H9 (cell line): ENCODE results near the gene ARHGEF12. TPM values are rescaled to one million over a fixed set of nuclear protein-coding genes. Genes with fewer than 3 reads are reported as not detected.

Experiments
- DNase-seq: peaks from one replicate; pipeline ENCODE4 v3.0.0-alpha.2; 2017
- H2AFZ ChIP-seq: one replicate; pipeline ENCODE4 v1.6.1; 2013; ENCODE audit warnings: mild to moderate bottlenecking, low read length, control low read depth, moderate library complexity
- H2AK5ac ChIP-seq: 2 replicates; pipeline ENCODE4 v1.6.1; 2013; ENCODE audit warnings: low read length, control low read depth, mixed read lengths; ENCODE audit not compliant: insufficient read length
- H2BK120ac ChIP-seq: one replicate; pipeline ENCODE4 v1.6.1; 2013; ENCODE audit warnings: low read depth, mild to moderate bottlenecking, low read length, control low read depth, inconsistent platforms; ENCODE audit not compliant: poor library complexity, severe bottlenecking
- H2BK12ac ChIP-seq: 2 replicates; pipeline ENCODE4 v1.6.1; 2013; ENCODE audit warnings: low read length, control low read depth, mixed read lengths, low read depth; ENCODE audit not compliant: insufficient read length
- H2BK15ac ChIP-seq: 2 replicates; pipeline ENCODE4 v1.6.1; 2013; ENCODE audit warnings: low read depth, low read length, control low read depth
- H2BK20ac ChIP-seq: one replicate; pipeline ENCODE4 v1.6.1; 2013; ENCODE audit warnings: low read depth, mild to moderate bottlenecking, low read length, control low read depth, inconsistent platforms; ENCODE audit not compliant: poor library complexity, severe bottlenecking
- H2BK5ac ChIP-seq: 2 replicates; pipeline ENCODE4 v1.6.1; 2013; ENCODE audit warnings: low read length, control low read depth, mixed read lengths; ENCODE audit not compliant: insufficient read length
- H3K14ac ChIP-seq: 2 replicates; pipeline ENCODE4 v1.6.1; 2013; ENCODE audit warnings: low read length, control low read depth; ENCODE audit not compliant: insufficient read depth
- H3K18ac ChIP-seq: 2 replicates; pipeline ENCODE4 v1.6.1; 2013; ENCODE audit warnings: low read depth, mild to moderate bottlenecking, mixed read lengths, low read length, control low read depth; ENCODE audit not compliant: insufficient read length
- H3K23ac ChIP-seq: 2 replicates; pipeline ENCODE4 v1.6.1; 2013; ENCODE audit warnings: low read length, control low read depth, mixed read lengths, low read depth; ENCODE audit not compliant: insufficient read length
- H3K23me2 ChIP-seq: 2 replicates; pipeline ENCODE4 v1.6.1; 2013; ENCODE audit warnings: low read depth, mild to moderate bottlenecking, mixed read lengths, low read length, control low read depth; ENCODE audit not compliant: insufficient read length, poor library complexity, severe bottlenecking
- H3K27ac ChIP-seq: 2 replicates; pipeline ENCODE4 v1.5.1; 2013; ENCODE audit warnings: low read length, control low read depth, mixed read lengths, low read depth; ENCODE audit not compliant: insufficient read length
- H3K27me3 ChIP-seq: 2 replicates; pipeline ENCODE4 v1.6.1; 2013; ENCODE audit warnings: low read length, control low read depth, inconsistent platforms; ENCODE audit not compliant: insufficient read depth
- H3K4ac ChIP-seq: 2 replicates; pipeline ENCODE4 v1.6.1; 2013; ENCODE audit warnings: low read depth, mild to moderate bottlenecking, control low read depth, inconsistent platforms, low read length, moderate library complexity
- H3K4me1 ChIP-seq: 2 replicates; pipeline ENCODE4 v1.6.1; 2013; ENCODE audit warnings: low read length, control low read depth, inconsistent platforms; ENCODE audit not compliant: insufficient read depth
- H3K4me2 ChIP-seq: 2 replicates; pipeline ENCODE4 v1.6.1; 2013; ENCODE audit warnings: low read length, control low read depth, mixed read lengths; ENCODE audit not compliant: insufficient read length, insufficient read depth
- H3K56ac ChIP-seq: 2 replicates; pipeline ENCODE4 v1.6.1; 2013; ENCODE audit warnings: low read depth, mild to moderate bottlenecking, mixed read lengths, low read length, control low read depth; ENCODE audit not compliant: insufficient read length
- H3K79me1 ChIP-seq: 2 replicates; pipeline ENCODE4 v1.6.1; 2013; ENCODE audit warnings: low read depth, mild to moderate bottlenecking, moderate library complexity, low read length, control low read depth, inconsistent platforms; ENCODE audit not compliant: insufficient read depth, poor library complexity, severe bottlenecking
- H3K79me2 ChIP-seq: 2 replicates; pipeline ENCODE4 v1.6.1; 2013; ENCODE audit warnings: low read length, control low read depth, inconsistent platforms; ENCODE audit not compliant: insufficient read depth
- H3K9ac ChIP-seq: 2 replicates; pipeline ENCODE4 v1.6.1; 2013; ENCODE audit warnings: low read length, control low read depth, mixed read lengths; ENCODE audit not compliant: insufficient read length; ENCODE audit errors: extremely low read depth
- H3K9me3 ChIP-seq: one replicate; pipeline ENCODE4 v1.6.1; 2013; ENCODE audit warnings: low read depth, low read length, inconsistent platforms; ENCODE audit not compliant: control insufficient read depth
- H3T11ph ChIP-seq: one replicate; pipeline ENCODE4 v1.6.1; 2013; ENCODE audit warnings: mild to moderate bottlenecking, low read length, control low read depth, inconsistent platforms
- H4K20me1 ChIP-seq: one replicate; pipeline ENCODE4 v1.6.1; 2013; ENCODE audit not compliant: control insufficient read depth, insufficient read length, insufficient read depth
- H4K5ac ChIP-seq: 2 replicates; pipeline ENCODE4 v1.6.1; 2013; ENCODE audit warnings: low read depth, mild to moderate bottlenecking, mixed read lengths, low read length, control low read depth; ENCODE audit not compliant: insufficient read length
- H4K8ac ChIP-seq: replicated peaks from 2 replicates; pipeline ENCODE4 v1.6.1; 2013; ENCODE audit warnings: low read length, control low read depth, mixed read lengths, low read depth; ENCODE audit not compliant: insufficient read length
- H4K91ac ChIP-seq: 2 replicates; pipeline ENCODE4 v1.6.1; 2013; ENCODE audit warnings: low read depth, mild to moderate bottlenecking, moderate library complexity, mixed read lengths, low read length, control low read depth; ENCODE audit not compliant: insufficient read length
- H3K27ac Mint-ChIP-seq, 3 experiments: 2 replicates in 2 of 3; 3 replicates in 1 of 3; pipeline ENCODE4 v1.8.0; 2020 to 2021; ENCODE audit warnings: mixed read lengths in 3 of 3, mild to moderate bottlenecking in 1 of 3, moderate library complexity in 1 of 3
- H3K27me3 Mint-ChIP-seq: 2 replicates; pipeline ENCODE4 v1.8.0; 2021; ENCODE audit warnings: low read depth, mild to moderate bottlenecking, moderate library complexity, mixed read lengths
- H3K36me3 Mint-ChIP-seq, 3 experiments: 2 replicates in 2 of 3; 3 replicates in 1 of 3; pipeline ENCODE4 v1.8.0; 2020 to 2021; ENCODE audit warnings: low read depth in 3 of 3, mixed read lengths in 3 of 3; ENCODE audit not compliant: insufficient read depth in 1 of 3
- H3K4me1 Mint-ChIP-seq, 2 experiments: 2 replicates each; pipeline ENCODE4 v1.8.0; 2020; ENCODE audit warnings: mixed read lengths in 2 of 2
- H3K4me3 Mint-ChIP-seq, 2 experiments: 2 replicates in 1 of 2; 3 replicates in 1 of 2; pipeline ENCODE4 v1.8.0; 2020 to 2021; ENCODE audit warnings: mild to moderate bottlenecking in 2 of 2, mixed read lengths in 2 of 2, moderate library complexity in 1 of 2
- H3K9me3 Mint-ChIP-seq, 2 experiments: 2 replicates in 1 of 2; 3 replicates in 1 of 2; pipeline ENCODE4 v1.8.0; 2020; ENCODE audit warnings: mild to moderate bottlenecking in 2 of 2, mixed read lengths in 2 of 2, moderate library complexity in 1 of 2
- WGBS: extraction: QIAGEN DNeasy Blood & Tissue Kit; methylation state at CpG from one replicate; pipeline ENCODE4 v1.1.7; 2013; ENCODE audit warnings: missing lambda C conversion rate, low lambda C conversion rate, mixed read lengths; ENCODE audit not compliant: insufficient read length; ENCODE audit errors: extremely low coverage; 5-methylcytosine and 5-hydroxymethylcytosine counted together
- total RNA-seq: library from RNA; stranded (reverse); gene quantifications from 2 replicates; pipeline ENCODE4 v1.2.1, GENCODE V29; 2021
- TF ChIP-seq, protein P1 (sequence below): fragments of 200-600 bp; sonication (generic); conservative IDR thresholded peaks from 3 replicates; pipeline ENCODE4 v1.8.0; 2021; ENCODE audit warnings: antibody characterized with exemption, mild to moderate bottlenecking

Gene ARHGEF12
- total RNA-seq, 1 experiment from 2014 or later, result 27.0 TPM

DNA sequence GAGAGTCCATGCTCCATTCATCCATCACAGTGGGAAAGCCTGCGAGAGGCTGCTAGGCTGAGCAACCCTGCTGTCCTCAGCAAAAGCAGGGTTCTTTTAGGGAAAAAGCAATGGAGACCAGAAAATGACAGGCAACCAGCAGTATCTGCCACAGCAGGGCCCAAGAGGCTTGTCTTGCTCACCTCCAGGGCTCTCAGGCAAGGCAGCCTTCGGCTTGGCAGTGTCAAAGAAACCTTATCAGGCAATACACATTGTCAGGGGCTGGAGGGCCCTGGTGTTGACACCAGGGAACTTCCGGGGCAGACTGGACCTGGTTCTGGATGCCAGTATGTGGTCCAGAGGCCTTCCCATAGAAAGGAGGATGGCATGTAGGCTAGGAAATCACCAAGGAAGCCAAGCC lies 21.4 kb upstream of the ARHGEF12 start:
- no peak overlapping the region for H3K4me2 ChIP-seq
- H3K56ac ChIP-seq, result no peak overlapping the region
- no peak overlapping the region for H3K4me3 Mint-ChIP-seq
- no peaks in the 10 kb centered on the region for H3K36me3 Mint-ChIP-seq
- no peaks in the 10 kb centered on the region for H3K79me2 ChIP-seq
- H3K23ac ChIP-seq, result no peak overlapping the region
- no CpG with 5 or more reads among the region's 3 CpGs for WGBS
- no peaks in the 10 kb centered on the region for H3K79me1 ChIP-seq
- H3K4me1 Mint-ChIP-seq, result peaks cover 11 to 14% of the 10 kb centered on the region in 2 experiments
- H4K8ac ChIP-seq, result no peak overlapping the region
- no peak overlapping the region for H3K4ac ChIP-seq
- H3K14ac ChIP-seq, result no peak overlapping the region
- H2BK15ac ChIP-seq, result no peak overlapping the region
- no peaks in the 10 kb centered on the region for H3K23me2 ChIP-seq
- H3K9me3 Mint-ChIP-seq, result no peaks in the 10 kb centered on the region
- H2BK20ac ChIP-seq, result no peak overlapping the region
- no peak overlapping the region for H3K27ac Mint-ChIP-seq
- H3T11ph ChIP-seq, result no peak overlapping the region
- H2AK5ac ChIP-seq, result no peak overlapping the region
- H3K27me3 Mint-ChIP-seq, result peaks cover 14% of the 10 kb centered on the region
- no peak overlapping the region for H2BK12ac ChIP-seq
- no peak overlapping the region for H2BK5ac ChIP-seq
- H3K4me1 ChIP-seq, result peaks cover 2% of the 10 kb centered on the region; the same call in 1 of the 2 replicates
- H3K27ac ChIP-seq, result no peak overlapping the region
- H3K9me3 ChIP-seq, result no peaks in the 10 kb centered on the region
- no peak overlapping the region for H4K91ac ChIP-seq
- H2AFZ ChIP-seq, result no peak overlapping the region
- TF ChIP-seq, protein P1, sequence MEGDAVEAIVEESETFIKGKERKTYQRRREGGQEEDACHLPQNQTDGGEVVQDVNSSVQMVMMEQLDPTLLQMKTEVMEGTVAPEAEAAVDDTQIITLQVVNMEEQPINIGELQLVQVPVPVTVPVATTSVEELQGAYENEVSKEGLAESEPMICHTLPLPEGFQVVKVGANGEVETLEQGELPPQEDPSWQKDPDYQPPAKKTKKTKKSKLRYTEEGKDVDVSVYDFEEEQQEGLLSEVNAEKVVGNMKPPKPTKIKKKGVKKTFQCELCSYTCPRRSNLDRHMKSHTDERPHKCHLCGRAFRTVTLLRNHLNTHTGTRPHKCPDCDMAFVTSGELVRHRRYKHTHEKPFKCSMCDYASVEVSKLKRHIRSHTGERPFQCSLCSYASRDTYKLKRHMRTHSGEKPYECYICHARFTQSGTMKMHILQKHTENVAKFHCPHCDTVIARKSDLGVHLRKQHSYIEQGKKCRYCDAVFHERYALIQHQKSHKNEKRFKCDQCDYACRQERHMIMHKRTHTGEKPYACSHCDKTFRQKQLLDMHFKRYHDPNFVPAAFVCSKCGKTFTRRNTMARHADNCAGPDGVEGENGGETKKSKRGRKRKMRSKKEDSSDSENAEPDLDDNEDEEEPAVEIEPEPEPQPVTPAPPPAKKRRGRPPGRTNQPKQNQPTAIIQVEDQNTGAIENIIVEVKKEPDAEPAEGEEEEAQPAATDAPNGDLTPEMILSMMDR, result no peak
- DNase-seq, result no peak
- H4K5ac ChIP-seq, result no peak overlapping the region
- H3K9ac ChIP-seq, result no peak overlapping the region
- no peaks in the 10 kb centered on the region for H4K20me1 ChIP-seq
- H3K18ac ChIP-seq, result no peak overlapping the region
- H2BK120ac ChIP-seq, result no peak overlapping the region
- no peaks in the 10 kb centered on the region for H3K27me3 ChIP-seq
